Raji (cell line): ENCODE results near the gene CPE.

ENCODE experiments used
- POLR2A ChIP-seq: IDR thresholded peaks from 2 replicates; pipeline ENCODE4 v1.6.1; 2011; ENCODE audit warnings: low read depth, low read length, control low read depth; ENCODE audit not compliant: insufficient read depth

Gene CPE

GRCh38 chr4:165506849-165507248, 128.0 kb downstream of the CPE start:
- TF ChIP-seq POLR2A, result no peak

GRCh38 chr4:165507381-165507780, 128.6 kb downstream of the CPE start:
- TF ChIP-seq POLR2A, result no peak

GRCh38 chr4:165508372-165509120, 129.7 kb downstream of the CPE start:
- TF ChIP-seq POLR2A, result no peak

GRCh38 chr4:165512424-165512823, 133.6 kb downstream of the CPE start:
- TF ChIP-seq POLR2A, result no peak

GRCh38 chr4:165514739-165515138, 135.9 kb downstream of the CPE start:
- no peak for TF ChIP-seq POLR2A

GRCh38 chr4:165515201-165515600, 136.4 kb downstream of the CPE start:
- TF ChIP-seq POLR2A, result no peak

GRCh38 chr4:165516281-165516833, 137.5 kb downstream of the CPE start:
- no peak for TF ChIP-seq POLR2A

- no peak for TF ChIP-seq POLR2A
Observed at GRCh38 chr4:165517216-165517615, 138.4 kb downstream of the CPE start.

- no peak for TF ChIP-seq POLR2A
Observed at GRCh38 chr4:165518024-165518616, 139.3 kb downstream of the CPE start.

GRCh38 chr4:165518686-165519085, 139.9 kb downstream of the CPE start:
- TF ChIP-seq POLR2A, result no peak

- no peak for TF ChIP-seq POLR2A
Observed at GRCh38 chr4:165519591-165519990, 140.8 kb downstream of the CPE start.

GRCh38 chr4:165520086-165520485, 141.3 kb downstream of the CPE start:
- no peak for TF ChIP-seq POLR2A

- TF ChIP-seq POLR2A, result no peak
Observed at GRCh38 chr4:165522050-165522449, 143.2 kb downstream of the CPE start.

- no peak for TF ChIP-seq POLR2A
Observed at GRCh38 chr4:165524532-165525190, 145.9 kb downstream of the CPE start.

- TF ChIP-seq POLR2A, result no peak
Observed at GRCh38 chr4:165532976-165533375, 154.2 kb downstream of the CPE start.
